HepG2 (cell line): ENCODE data around the gene ABCB4. TPM values are rescaled to one million over a fixed set of nuclear protein-coding genes. Genes with fewer than 3 reads are reported as not detected.

Experiments used
- ATAC-seq: fragments of 200-7000 bp; cut with Tn5 transposase; 3 replicates; pipeline ENCODE4 v1.9.1; 2020; ENCODE audit warnings: mild to moderate bottlenecking, moderate library complexity
- BruUV-seq: library from RNA; stranded (reverse); fragments of 400-500 nt; replicated peaks from 2 replicates; lab custom pipeline; 2021; lab: Mats Ljungman, UMichigan
- CTCF ChIA-PET: fragments of 300-600 bp; formaldehyde crosslinking; extraction: SDS; loops from one replicate; lab custom pipeline; 2021; ENCODE audit warnings: low total read pairs, inconsistent platforms, low intra/inter-chr PET ratio; lab: Yijun Ruan, JAX
- POLR2A ChIA-PET: fragments of 350-600 bp; sonication (Branson Sonifier 250); formaldehyde crosslinking; loops from one replicate; lab custom pipeline; 2020; ENCODE audit warnings: antibody characterized with exemption, inconsistent platforms; lab: Yijun Ruan, JAX
- DNase-seq: peaks from one replicate; pipeline ENCODE4 v3.0.0-alpha.2; 2015; ENCODE audit warnings: low spot score
- FAIRE-seq: peaks from 3 replicates; lab custom pipeline; 2011; peaks lifted over from hg19 to GRCh38; lab: Jason Lieb, UNC
- H2AFZ ChIP-seq: one replicate; pipeline ENCODE4 v1.6.1; 2011; ENCODE audit warnings: low read length, inconsistent platforms
- H3K27ac ChIP-seq: fragments of 300-600 bp; 3 replicates; pipeline ENCODE4 v1.8.0; 2011; ENCODE audit warnings: mixed run types, mild to moderate bottlenecking, mixed read lengths, low read length, inconsistent platforms; ENCODE audit not compliant: insufficient read depth; ENCODE audit errors: extremely low read length
- H3K27me3 ChIP-seq, 2 experiments: fragments of 200-600 bp in 1 of 2; 2 replicates in 1 of 2; 3 replicates in 1 of 2; pipeline versions ENCODE4 v1.6.0 to v1.8.0; 2011; ENCODE audit warnings: low read length in 2 of 2, mild to moderate bottlenecking in 2 of 2, moderate library complexity in 2 of 2, inconsistent platforms in 1 of 2; ENCODE audit not compliant: insufficient read depth in 2 of 2, control insufficient read depth in 1 of 2
- H3K36me3 ChIP-seq, 2 experiments: fragments of 200-600 bp in 1 of 2; replicated peaks in 1 of 2; 2 replicates in 1 of 2; 3 replicates in 1 of 2; pipeline versions ENCODE4 v1.5.1 to v1.8.0; 2011; ENCODE audit warnings: low read length in 2 of 2, inconsistent platforms in 1 of 2; ENCODE audit not compliant: insufficient read depth in 2 of 2, control insufficient read depth in 1 of 2
- H3K4me1 ChIP-seq: 2 replicates; pipeline ENCODE4 v1.5.1; 2012; ENCODE audit warnings: low read length, inconsistent platforms; ENCODE audit not compliant: insufficient read depth
- H3K4me2 ChIP-seq: 2 replicates; pipeline ENCODE4 v1.6.0; 2011; ENCODE audit warnings: low read depth, low read length, inconsistent platforms
- H3K4me3 ChIP-seq, 3 experiments: fragments of 200-600 bp in 1 of 3; sonication (generic), shearing (Covaris generic) in 1 of 3; replicated peaks in 1 of 3; 2 replicates each; pipeline ENCODE4 v1.5.1; 2011 to 2016; ENCODE audit warnings: low read length in 3 of 3, inconsistent platforms in 2 of 3, low read depth in 2 of 3, mild to moderate bottlenecking in 2 of 3, control low read depth in 1 of 3, mixed read lengths in 1 of 3; ENCODE audit not compliant: insufficient read depth in 1 of 3
- H3K79me2 ChIP-seq: one replicate; pipeline ENCODE4 v1.6.1; 2011; ENCODE audit warnings: low read length, inconsistent platforms; ENCODE audit not compliant: insufficient read depth
- H3K9ac ChIP-seq: 2 replicates; pipeline ENCODE4 v1.6.0; 2011; ENCODE audit warnings: mild to moderate bottlenecking, low read depth, low read length, inconsistent platforms; ENCODE audit not compliant: insufficient read depth
- H3K9me3 ChIP-seq: 2 replicates; pipeline ENCODE4 v1.5.1; 2012; ENCODE audit warnings: mild to moderate bottlenecking, low read length
- H4K20me1 ChIP-seq: 2 replicates; pipeline ENCODE4 v1.6.0; 2011; ENCODE audit warnings: inconsistent platforms, mild to moderate bottlenecking, low read length, moderate library complexity; ENCODE audit not compliant: insufficient read depth
- ATF4 ChIP-seq, 2 experiments: fragments of 450-650 bp in 1 of 2; sonication (generic) in 1 of 2; formaldehyde crosslinking; IDR thresholded peaks; 2 replicates each; pipeline versions ENCODE4 v1.5.0 to v1.8.0; 2020 to 2022; ENCODE audit warnings: mild to moderate bottlenecking in 1 of 2, missing genetic modification reagents in 1 of 2
- BHLHE40 ChIP-seq: IDR thresholded peaks from 2 replicates; pipeline ENCODE4 v1.6.1; 2011; ENCODE audit warnings: low read length, improper control_type of control experiment
- CBFB ChIP-seq: sonication (generic); formaldehyde crosslinking; IDR thresholded peaks from 2 replicates; pipeline ENCODE4 v1.4.0; 2020; ENCODE audit warnings: missing genetic modification reagents
- CHD4 ChIP-seq: fragments of 200-600 bp; sonication (generic); IDR thresholded peaks from 2 replicates; pipeline ENCODE4 v1.7.0; 2017; ENCODE audit warnings: mild to moderate bottlenecking, low read length, borderline replicate concordance
- DBP ChIP-seq: sonication (generic); formaldehyde crosslinking; IDR thresholded peaks from 2 replicates; pipeline ENCODE4 v1.4.0; 2020; ENCODE audit warnings: missing genetic modification reagents; ENCODE audit errors: not compliant biosample characterization
- FOXA3 ChIP-seq: IDR thresholded peaks from 2 replicates; pipeline ENCODE4 v1.6.1; 2016; ENCODE audit warnings: missing genetic modification reagents, missing compliant biosample characterization
- IKZF1 ChIP-seq: fragments of 450-650 bp; IDR thresholded peaks from 2 replicates; pipeline ENCODE4 v1.7.1; 2016
- IKZF5 ChIP-seq: IDR thresholded peaks from 2 replicates; pipeline ENCODE4 v1.6.1; 2018; ENCODE audit warnings: missing genetic modification reagents, mild to moderate bottlenecking, missing compliant biosample characterization
- MIER2 ChIP-seq: IDR thresholded peaks from 2 replicates; pipeline ENCODE4 v1.6.1; 2016; ENCODE audit warnings: missing biosample characterization, missing genetic modification reagents
- MIER3 ChIP-seq: IDR thresholded peaks from 2 replicates; pipeline ENCODE4 v1.6.1; 2016; ENCODE audit warnings: missing compliant biosample characterization, borderline replicate concordance
- MYC ChIP-seq: sonication (generic); formaldehyde crosslinking; IDR thresholded peaks from 2 replicates; pipeline ENCODE4 v1.9.0; 2021; ENCODE audit warnings: missing genetic modification reagents, borderline replicate concordance
- NBN ChIP-seq: fragments of 450-650 bp; conservative IDR thresholded peaks from 2 replicates; pipeline ENCODE4 v1.6.1; 2017
- SP5 ChIP-seq: IDR thresholded peaks from 2 replicates; pipeline ENCODE4 v1.6.1; 2016; ENCODE audit warnings: low read depth, borderline replicate concordance
- THYN1 ChIP-seq: sonication (generic); formaldehyde crosslinking; IDR thresholded peaks from 2 replicates; pipeline ENCODE4 v1.8.1; 2023; ENCODE audit warnings: low read depth, mild to moderate bottlenecking, moderate library complexity, missing genetic modification reagents, borderline replicate concordance
- ZBTB34 ChIP-seq: sonication (generic); formaldehyde crosslinking; IDR thresholded peaks from 2 replicates; pipeline ENCODE4 v1.8.0; 2022; ENCODE audit warnings: mild to moderate bottlenecking, missing genetic modification reagents
- ZNF20 ChIP-seq: sonication (generic); formaldehyde crosslinking; IDR thresholded peaks from 2 replicates; pipeline ENCODE4 v1.4.0; 2020; ENCODE audit warnings: mild to moderate bottlenecking, moderate library complexity, missing genetic modification reagents
- ZNF350 ChIP-seq: sonication (generic); formaldehyde crosslinking; IDR thresholded peaks from 2 replicates; pipeline ENCODE4 v1.4.0; 2020; ENCODE audit warnings: mild to moderate bottlenecking, low read depth, missing genetic modification reagents, borderline replicate concordance
- ZNF451 ChIP-seq: sonication (generic); formaldehyde crosslinking; IDR thresholded peaks from 2 replicates; pipeline ENCODE4 v1.5.0; 2020; ENCODE audit warnings: mild to moderate bottlenecking, missing genetic modification reagents
- ZNF572 ChIP-seq: sonication (generic); formaldehyde crosslinking; IDR thresholded peaks from 2 replicates; pipeline ENCODE4 v1.5.1; 2020; ENCODE audit warnings: mild to moderate bottlenecking, missing genetic modification reagents
- ZNF7 ChIP-seq: IDR thresholded peaks from 2 replicates; pipeline ENCODE4 v1.6.1; 2016; ENCODE audit warnings: missing biosample characterization, missing genetic modification reagents
- ZSCAN29 ChIP-seq: sonication (generic); formaldehyde crosslinking; conservative IDR thresholded peaks from 2 replicates; pipeline ENCODE4 v1.4.0; 2020; ENCODE audit warnings: mild to moderate bottlenecking, missing genetic modification reagents
- WGBS: methylation state at CpG from one replicate; pipeline ENCODE4 v1.1.6; 2017; ENCODE audit warnings: low lambda C conversion rate; 5-methylcytosine and 5-hydroxymethylcytosine counted together
- in situ Hi-C: cut with HindIII; loops from 2 replicates; pipeline ENCODE4 v1.10.0; 2017; ENCODE audit warnings: low pct_unique_long_range_greater_than_20kb; ENCODE audit not compliant: extremely low pct_ligation_motif_present
- intact Hi-C: fragments of 100-400 bp; cut with micrococcal nuclease; formaldehyde crosslinking; loops from one replicate; pipeline ENCODE4 v1.10.0; 2022; ENCODE audit not compliant: unreplicated experiment
- polyA plus RNA-seq, 8 experiments: library from polyadenylated mRNA; depleted of rRNA in 3 of 8; stranded (reverse) in 7 of 8; unstranded in 1 of 8; fragments of >200 nt; fragmentation: Illumina TruSeq in 4 of 8; extraction: Trizol in 4 of 8; gene quantifications; 2 replicates each; pipeline versions ENCODE4 v1.2.1 to v1.2.3, GENCODE V29; 2011 to 2016; ENCODE audit warnings: low read depth in 4 of 8, missing spikeins in 1 of 8, mixed read lengths in 1 of 8; ENCODE audit not compliant: insufficient read depth in 1 of 8
- total RNA-seq, 5 experiments: library from RNA; depleted of rRNA; stranded (reverse); fragments of >200 nt; fragmentation: Illumina TruSeq; extraction: Trizol; gene quantifications; 2 replicates each; pipeline ENCODE4 v1.2.3, GENCODE V29; 2016; ENCODE audit warnings: low read depth in 1 of 5

Gene ABCB4
- total and polyA plus RNA-seq, 2 of the 13 experiments (the other 11 are each of a cell fraction or from before 2014, with no cell fraction given) = 18.0 to 32.4 TPM

- TF ChIP-seq ATF4 (CRISPR knock-in tag; IDR thresholded peaks at IDR 0.05) (peak in 1 of 2 experiments; percentile 75; a peak in 1 of 4 replicates), THYN1 (no peak), FOXA3 (peak; percentile 57), ZNF572 (CRISPR knock-in tag) (no peak)
- TF ChIP-seq, all 625 proteins: peak for 5
Observed at GRCh38 chr7:87505557-87506245, 30.2 kb upstream of the ABCB4 start (continued).

GRCh38 chr7:87505122-87505521 lies 29.6 kb upstream of the ABCB4 start:
- POLR2A ChIA-PET = interaction anchor here (1.0 to 2.0 kb wide), 2 partner anchors 41 to 160 kb away, joined by 3 to 15 read pairs; partner anchors contain the start of gene CROT
- intact Hi-C loops (loop anchor here (5.0 kb wide), 1 partner anchor 382 kb away; no protein-coding TSS in a partner anchor), in situ Hi-C loops (loop anchor here (5.0 kb wide), 1 partner anchor 193 kb away; no protein-coding TSS in a partner anchor)
- Histone ChIP-seq H3K27ac (no peak overlapping the region), H2AFZ (no peak overlapping the region), H3K9ac (no peak overlapping the region), H3K4me2 (no peak overlapping the region), H3K4me1 (peaks cover 14% of the 10 kb centered on the region), H3K27me3 (no peaks in the 10 kb centered on the region), H3K9me3 (no peaks in the 10 kb centered on the region), H3K36me3 (peaks cover 3 to 26% of the 10 kb centered on the region in 2 experiments; a peak in 4 of 5 replicates), H3K79me2 (no peaks in the 10 kb centered on the region), H4K20me1 (no peaks in the 10 kb centered on the region), H3K4me3 (no peak overlapping the region)
- 64% methylated on average over 5 of the region's 5 CpGs for WGBS
- DNase-seq (no peak), ATAC-seq (no peak; the same call in 2 of the 3 replicates), FAIRE-seq (no peak)
- no TSS peak for BruUV-seq
- CTCF ChIA-PET = no interaction called here
- TF ChIP-seq IKZF1 (no peak), IKZF5 (CRISPR knock-in tag) (no peak), ZNF7 (CRISPR knock-in tag) (no peak), ZNF451 (CRISPR knock-in tag) (no peak), ZSCAN29 (CRISPR knock-in tag) (no peak), CHD4 (no peak), CBFB (CRISPR knock-in tag) (no peak), DBP (CRISPR knock-in tag) (no peak), SP5 (CRISPR knock-in tag) (no peak), ZNF350 (CRISPR knock-in tag) (no peak), MIER2 (no peak), ZBTB34 (CRISPR knock-in tag) (no peak), ZNF20 (no peak), MIER3 (no peak), NBN (no peak), MYC (CRISPR knock-in tag) (no peak), BHLHE40 (no peak)
